Measurements from ENCODE around the gene SPAG9. TPM values are rescaled to one million over a fixed set of nuclear protein-coding genes. Genes with fewer than 3 reads are reported as not detected.
"Not testable (repeated sequence)": the region's sequence is repeated elsewhere in the genome, so short reads cannot be mapped to it uniquely, and the experiment has no call there.

SPAG9 gene
- total RNA-seq, 1 donor: 95.4 TPM

DNA sequence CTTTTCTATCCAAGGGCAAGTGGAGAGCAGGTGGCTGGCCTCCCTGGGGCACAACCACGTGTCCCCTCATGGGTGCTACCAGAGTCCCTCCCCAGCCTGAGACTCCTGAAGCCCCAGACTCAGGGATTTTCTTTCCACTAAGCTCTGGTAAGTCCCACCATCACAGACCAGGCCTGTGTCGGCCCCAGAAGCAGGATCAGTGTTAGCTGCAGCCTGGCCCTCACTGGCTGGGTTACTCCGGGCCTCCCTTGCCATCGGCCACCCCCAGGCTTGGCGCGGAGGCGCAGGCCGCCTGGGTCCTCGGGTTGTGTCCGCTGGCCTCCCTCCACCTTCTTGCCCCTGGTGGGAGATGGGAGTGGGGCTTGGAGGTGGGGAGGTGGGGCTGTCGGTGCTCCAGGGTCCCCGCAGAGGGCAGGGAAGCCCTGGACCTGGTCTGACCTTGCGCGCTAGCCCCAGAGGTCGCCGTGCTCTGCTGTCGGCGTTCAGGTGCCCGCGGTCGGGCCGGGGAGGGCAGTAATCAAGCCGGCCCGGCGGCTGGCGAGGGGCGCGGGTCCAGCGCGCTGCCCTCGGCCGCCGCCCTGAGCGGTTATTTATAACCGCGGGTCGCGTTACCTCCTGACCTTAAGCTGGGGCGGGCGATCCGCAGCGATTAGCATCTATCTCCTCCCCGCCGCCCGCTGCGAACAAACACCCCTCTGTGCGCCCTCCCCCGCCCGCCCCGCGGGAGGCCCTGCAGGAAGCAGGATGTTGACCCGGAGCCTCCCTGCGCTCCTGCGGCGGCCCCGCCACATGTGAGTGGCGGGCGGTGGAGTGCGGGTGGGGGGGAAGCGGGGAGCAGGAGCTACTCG is 176.4 kb downstream of the SPAG9 start:
- Histone ChIP-seq H3K4me1 (ENCODE audit: insufficient read depth, low read length) (peaks cover 34% of the 10 kb centered on the region), H3K9me3 (ENCODE audit: low read depth, low read length) (no peaks in the 10 kb centered on the region), H3K27me3 (ENCODE audit: insufficient read depth, low read length) (no peaks in the 10 kb centered on the region), H3K4me3 (ENCODE audit: low read length) (peak overlapping the region; percentile 41)

DNA sequence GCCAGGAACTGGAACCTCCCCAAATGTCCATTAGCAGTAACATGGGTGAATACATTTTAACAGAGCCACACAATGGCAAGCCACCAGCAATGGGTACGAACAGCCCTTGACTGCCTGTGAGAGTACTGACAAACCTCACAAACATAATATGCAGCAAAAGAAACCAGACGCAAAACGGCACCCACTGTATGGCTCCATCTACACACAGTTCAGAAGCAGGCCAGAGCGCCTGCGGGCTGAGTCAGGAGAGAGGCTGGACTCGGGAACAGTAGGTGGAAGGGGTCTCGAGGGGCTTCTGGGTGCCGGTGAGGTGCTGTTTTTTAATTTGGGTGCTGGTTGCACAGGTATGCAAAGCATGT is 177.1 kb downstream of the SPAG9 start:
- Histone ChIP-seq H3K9me3 (ENCODE audit: low read depth, low read length) (no peaks in the 10 kb centered on the region), H3K4me3 (ENCODE audit: low read length) (no peak overlapping the region), H3K4me1 (ENCODE audit: insufficient read depth, low read length) (peaks cover 32% of the 10 kb centered on the region), H3K27me3 (ENCODE audit: insufficient read depth, low read length) (no peaks in the 10 kb centered on the region)

DNA sequence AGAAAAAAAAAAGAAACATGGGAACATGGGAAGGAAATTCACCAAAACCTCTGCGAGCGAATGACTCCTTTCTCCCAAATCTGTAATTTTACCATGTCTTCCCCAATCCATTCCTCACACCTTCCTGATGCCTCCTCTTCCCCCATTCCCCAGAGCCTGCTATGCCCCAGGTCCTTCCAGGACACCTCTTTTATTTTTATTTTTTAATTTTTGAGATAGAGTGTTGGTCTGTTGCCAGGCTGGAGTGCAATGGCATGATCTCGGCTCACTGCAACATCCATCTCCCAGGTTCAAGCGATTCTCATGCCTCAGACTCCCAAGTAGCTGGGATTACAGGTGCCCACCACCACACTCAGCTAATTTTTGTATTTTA is 179.0 kb downstream of the SPAG9 start:
- not testable (repeated sequence) for H3K27me3 ChIP-seq (ENCODE audit: insufficient read depth, low read length); H3K9me3 ChIP-seq (ENCODE audit: low read depth, low read length); H3K4me3 ChIP-seq (ENCODE audit: low read length)
- peaks cover 20% of the 10 kb centered on the region for H3K4me1 ChIP-seq (ENCODE audit: insufficient read depth, low read length)

DNA sequence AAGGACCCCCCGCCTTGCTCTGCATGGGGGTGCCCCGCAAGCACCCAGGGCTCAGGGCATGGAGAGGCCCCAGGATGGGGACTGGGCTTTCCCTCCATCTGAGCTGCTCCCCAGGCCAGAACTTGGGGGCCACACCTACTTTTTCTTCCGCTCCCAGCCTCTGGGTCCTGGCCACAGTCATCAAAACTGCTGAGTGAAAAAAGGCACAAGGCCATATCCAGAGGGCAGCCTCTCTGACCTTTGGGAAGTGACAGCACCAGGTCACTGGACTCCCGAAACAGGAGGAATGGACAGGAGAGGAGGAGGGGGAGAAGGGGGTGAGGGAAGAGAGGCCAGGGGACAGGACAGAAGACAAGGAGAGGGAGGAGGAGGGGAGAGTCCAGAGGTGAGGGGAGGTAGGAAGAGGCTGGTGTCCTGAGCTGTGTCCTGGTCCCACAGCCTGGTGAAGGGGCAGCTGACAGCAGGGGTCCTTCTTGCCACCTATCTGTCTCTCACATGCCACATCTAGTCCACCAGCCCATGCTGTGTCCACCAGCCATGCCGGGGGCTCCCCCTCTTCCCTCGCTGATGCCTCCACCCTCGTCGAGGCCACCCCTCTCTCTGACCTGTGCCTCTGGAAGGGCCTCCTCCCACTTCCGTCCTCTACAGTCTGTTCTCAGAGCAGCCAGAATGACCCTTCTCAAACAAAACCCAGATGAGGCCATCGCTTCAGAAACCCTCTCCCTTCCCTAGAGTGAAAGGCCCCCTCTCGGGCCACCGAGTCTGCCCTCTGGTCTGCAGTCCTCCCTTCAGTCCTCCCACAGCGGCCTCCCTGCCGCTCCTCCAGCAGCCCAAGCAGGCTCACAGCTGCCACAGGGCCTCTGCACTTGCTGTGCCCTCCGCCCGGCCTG is 180.6 kb downstream of the SPAG9 start:
- no peaks in the 10 kb centered on the region for H3K27me3 ChIP-seq (ENCODE audit: insufficient read depth, low read length)
- no peak overlapping the region for H3K4me3 ChIP-seq (ENCODE audit: low read length)
- peaks cover 20% of the 10 kb centered on the region for H3K4me1 ChIP-seq (ENCODE audit: insufficient read depth, low read length)
- no peaks in the 10 kb centered on the region for H3K9me3 ChIP-seq (ENCODE audit: low read depth, low read length)

DNA sequence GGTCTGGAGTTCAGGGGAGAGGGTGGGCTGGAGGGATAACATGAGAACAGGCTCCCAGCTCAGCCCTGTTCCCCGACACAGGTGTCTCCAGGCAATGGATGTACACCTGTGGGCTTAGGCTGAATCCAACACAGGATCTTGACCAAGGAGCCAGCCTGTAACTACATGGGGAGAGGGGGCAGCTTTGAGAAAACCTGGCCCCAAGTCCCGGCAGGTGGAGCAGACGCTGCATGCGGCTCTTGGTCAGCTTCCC is 181.2 kb downstream of the SPAG9 start:
- H3K27me3 ChIP-seq (ENCODE audit: insufficient read depth, low read length): no peaks in the 10 kb centered on the region
- H3K4me1 ChIP-seq (ENCODE audit: insufficient read depth, low read length): peaks cover 19% of the 10 kb centered on the region
- no peaks in the 10 kb centered on the region for H3K9me3 ChIP-seq (ENCODE audit: low read depth, low read length)
- H3K4me3 ChIP-seq (ENCODE audit: low read length): no peak overlapping the region

DNA sequence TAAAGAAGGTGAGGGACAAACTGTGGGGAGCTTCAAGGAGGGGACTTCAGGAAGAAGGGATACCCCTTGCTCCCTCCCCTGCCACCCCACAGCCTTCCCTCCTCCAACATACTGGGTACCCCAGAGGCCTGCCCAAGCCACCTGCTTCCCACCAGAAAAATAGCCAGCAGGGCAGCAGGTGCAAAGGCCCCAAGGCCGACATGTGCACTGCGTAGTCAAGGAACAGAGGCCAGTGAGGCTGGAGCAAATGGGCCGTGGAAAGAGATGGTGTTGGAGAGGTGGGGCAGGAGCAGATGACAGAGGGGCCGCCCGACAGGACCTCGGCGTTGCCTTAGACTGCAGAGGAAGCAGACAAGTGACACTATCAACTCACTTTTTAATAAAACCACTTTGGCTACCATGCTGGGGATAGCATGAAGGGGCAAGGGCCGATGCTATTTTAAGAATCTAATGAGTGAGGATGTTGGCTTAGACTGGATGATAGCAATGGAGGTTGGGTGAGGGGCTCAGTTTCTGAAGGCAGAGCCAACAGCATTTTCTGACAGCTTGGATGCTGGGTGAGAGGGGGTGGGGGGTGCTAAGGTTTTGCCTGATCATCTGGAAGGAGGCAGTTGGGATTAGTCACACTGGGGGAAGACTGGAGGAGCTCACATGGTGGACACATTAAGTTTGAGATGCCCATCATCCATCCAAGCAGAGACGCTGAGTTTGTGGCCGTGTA is 181.7 kb downstream of the SPAG9 start:
- Histone ChIP-seq H3K4me3 (ENCODE audit: low read length) (no peak overlapping the region), H3K4me1 (ENCODE audit: insufficient read depth, low read length) (peaks cover 19% of the 10 kb centered on the region), H3K27me3 (ENCODE audit: insufficient read depth, low read length) (no peaks in the 10 kb centered on the region), H3K9me3 (ENCODE audit: low read depth, low read length) (no peaks in the 10 kb centered on the region)

DNA sequence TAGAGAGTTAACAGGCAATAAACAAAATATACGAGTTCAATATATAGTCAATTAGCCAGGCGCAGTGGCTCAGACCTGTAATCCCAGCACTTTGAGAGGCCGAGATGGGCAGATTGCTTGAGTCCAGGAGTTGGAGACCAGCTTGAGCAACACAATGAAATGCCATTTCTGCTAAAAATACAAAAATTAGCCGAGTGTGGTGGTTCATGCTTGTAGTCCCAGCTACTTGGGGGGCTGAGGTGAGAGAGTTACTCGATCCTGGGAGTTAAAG is 184.7 kb downstream of the SPAG9 start:
- Histone ChIP-seq H3K27me3 (ENCODE audit: insufficient read depth, low read length) (no peaks in the 10 kb centered on the region), H3K4me1 (ENCODE audit: insufficient read depth, low read length) (peaks cover 39% of the 10 kb centered on the region), H3K4me3 (ENCODE audit: low read length) (no peak overlapping the region), H3K9me3 (ENCODE audit: low read depth, low read length) (no peaks in the 10 kb centered on the region)

DNA sequence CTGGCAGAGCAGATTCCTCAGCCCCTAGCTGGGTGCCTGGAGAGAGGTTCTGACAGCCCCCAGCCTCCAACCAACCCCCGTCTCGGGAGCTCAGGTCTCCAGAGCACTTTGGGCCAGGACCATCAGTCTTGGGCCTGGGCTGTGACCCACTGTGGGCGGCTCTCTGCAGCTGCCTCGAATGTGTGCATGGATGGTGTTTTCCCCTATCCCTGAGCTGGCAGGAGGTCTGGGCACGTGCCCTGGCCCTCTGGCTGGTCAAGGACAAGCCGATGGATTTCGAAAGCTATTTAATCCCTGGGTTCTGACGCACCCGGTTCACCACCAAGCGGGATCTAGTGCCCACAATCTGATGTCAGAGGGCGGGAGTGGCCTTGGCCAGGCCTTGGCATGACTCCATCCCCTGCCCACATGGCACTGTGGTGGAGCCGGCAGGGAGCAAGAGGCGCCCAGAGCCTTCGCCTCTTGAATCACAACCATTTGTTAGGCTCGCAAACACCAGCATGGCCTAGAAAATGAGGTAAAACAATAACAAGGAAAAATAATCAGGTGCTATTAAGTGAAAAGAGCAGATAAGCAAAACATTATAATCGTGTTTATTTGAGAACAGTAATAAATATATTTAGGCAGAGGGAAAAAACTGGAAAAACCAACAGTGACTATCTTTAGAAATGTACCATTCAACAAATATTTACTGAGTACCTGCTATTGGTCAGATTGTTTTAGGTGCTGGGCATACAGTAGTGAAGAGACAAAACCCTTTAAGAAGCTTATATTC is 185.3 kb downstream of the SPAG9 start:
- Histone ChIP-seq H3K4me1 (ENCODE audit: insufficient read depth, low read length) (peaks cover 44% of the 10 kb centered on the region), H3K9me3 (ENCODE audit: low read depth, low read length) (no peaks in the 10 kb centered on the region), H3K27me3 (ENCODE audit: insufficient read depth, low read length) (no peaks in the 10 kb centered on the region), H3K4me3 (ENCODE audit: low read length) (no peak overlapping the region)

DNA sequence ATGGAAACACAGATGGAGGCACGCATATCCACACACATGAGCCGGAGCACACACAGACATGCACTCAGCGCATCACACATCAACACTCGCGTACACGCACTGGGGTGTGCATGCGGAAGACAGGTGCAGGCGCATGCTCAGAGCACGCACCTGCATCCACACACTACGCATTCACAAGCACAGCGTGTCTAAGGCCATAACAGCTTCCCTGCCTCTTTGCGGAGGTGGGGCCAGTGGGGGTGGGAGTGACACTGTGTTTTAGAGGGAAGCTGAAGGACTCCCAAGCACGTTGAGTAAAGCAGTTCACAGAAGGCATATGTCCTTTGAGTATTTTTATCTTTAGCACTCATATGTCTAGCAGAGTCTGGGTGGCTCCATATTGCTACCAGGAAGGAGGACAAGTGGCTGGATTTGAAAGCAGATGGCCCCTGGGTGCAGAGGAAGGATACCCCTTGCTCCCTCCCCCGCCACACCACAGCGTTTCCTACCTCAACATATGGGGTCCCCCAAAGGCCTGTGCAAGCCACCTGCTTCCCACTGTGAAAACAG is 185.9 kb downstream of the SPAG9 start:
- peaks cover 51% of the 10 kb centered on the region for H3K4me1 ChIP-seq (ENCODE audit: insufficient read depth, low read length)
- no peak overlapping the region for H3K4me3 ChIP-seq (ENCODE audit: low read length)
- no peaks in the 10 kb centered on the region for H3K27me3 ChIP-seq (ENCODE audit: insufficient read depth, low read length)
- H3K9me3 ChIP-seq (ENCODE audit: low read depth, low read length): no peaks in the 10 kb centered on the region

DNA sequence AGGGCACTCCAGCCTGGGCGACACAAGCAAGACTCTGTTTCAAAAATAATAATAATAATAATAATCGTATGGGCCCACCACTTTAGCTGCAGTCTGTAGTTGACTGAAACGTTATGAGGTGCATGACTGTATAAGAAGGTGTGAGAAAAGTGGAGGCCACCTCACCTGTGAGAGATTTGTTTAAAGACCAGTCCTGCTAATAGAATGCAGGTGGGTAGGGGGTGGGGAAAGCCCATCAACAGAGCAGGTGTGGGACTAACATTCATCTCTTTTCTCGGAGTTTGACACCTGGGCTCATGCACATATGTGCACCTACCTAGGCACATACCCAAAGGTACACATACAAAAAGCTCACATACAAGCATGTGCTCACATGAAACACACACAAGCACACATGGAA is 186.5 kb downstream of the SPAG9 start:
- H3K4me3 ChIP-seq (ENCODE audit: low read length): no peak overlapping the region
- no peaks in the 10 kb centered on the region for H3K9me3 ChIP-seq (ENCODE audit: low read depth, low read length)
- peaks cover 57% of the 10 kb centered on the region for H3K4me1 ChIP-seq (ENCODE audit: insufficient read depth, low read length)
- H3K27me3 ChIP-seq (ENCODE audit: insufficient read depth, low read length): no peaks in the 10 kb centered on the region

DNA sequence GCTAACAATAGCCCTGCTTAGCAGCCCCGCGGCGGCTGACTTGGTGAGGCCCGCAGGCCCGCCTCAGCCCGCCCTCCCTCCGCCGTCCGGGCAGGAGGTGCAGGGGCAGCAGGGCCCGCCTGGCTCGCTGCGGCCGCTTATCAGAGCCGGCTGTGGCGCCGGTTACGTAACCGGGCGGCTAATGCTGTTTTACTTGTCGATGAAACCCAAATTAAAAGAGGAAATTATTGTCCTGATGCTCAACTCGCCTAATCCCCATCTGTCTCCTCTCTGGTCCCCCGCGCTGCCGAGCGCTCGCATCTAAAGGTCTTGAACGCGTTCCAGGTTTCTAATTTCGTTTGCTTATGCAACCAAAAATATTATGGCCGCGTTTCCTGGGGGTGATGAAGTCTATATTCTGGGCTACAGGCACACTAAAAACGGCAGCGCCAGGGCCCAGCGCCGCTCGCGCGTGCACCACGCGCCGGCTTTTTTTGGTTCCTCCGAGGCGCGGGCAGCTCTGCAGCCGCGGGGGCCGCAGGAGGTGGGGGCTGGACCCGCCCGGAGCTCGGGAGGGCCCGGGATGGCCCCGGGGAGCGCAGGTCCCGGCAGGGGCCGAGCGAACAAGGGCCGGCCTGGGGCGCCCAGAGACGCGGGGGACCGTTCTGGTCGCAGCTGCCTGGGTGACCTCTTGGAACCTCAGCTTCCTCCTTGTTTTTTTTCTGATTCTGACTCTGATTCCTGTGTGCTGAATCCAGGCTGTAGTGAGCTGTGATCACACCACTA is 189.3 kb downstream of the SPAG9 start:
- H3K4me1 ChIP-seq (ENCODE audit: insufficient read depth, low read length): peaks cover 68% of the 10 kb centered on the region
- H3K9me3 ChIP-seq (ENCODE audit: low read depth, low read length): no peaks in the 10 kb centered on the region
- H3K27me3 ChIP-seq (ENCODE audit: insufficient read depth, low read length): no peaks in the 10 kb centered on the region
- peak overlapping the region; percentile 33 for H3K4me3 ChIP-seq (ENCODE audit: low read length)

DNA sequence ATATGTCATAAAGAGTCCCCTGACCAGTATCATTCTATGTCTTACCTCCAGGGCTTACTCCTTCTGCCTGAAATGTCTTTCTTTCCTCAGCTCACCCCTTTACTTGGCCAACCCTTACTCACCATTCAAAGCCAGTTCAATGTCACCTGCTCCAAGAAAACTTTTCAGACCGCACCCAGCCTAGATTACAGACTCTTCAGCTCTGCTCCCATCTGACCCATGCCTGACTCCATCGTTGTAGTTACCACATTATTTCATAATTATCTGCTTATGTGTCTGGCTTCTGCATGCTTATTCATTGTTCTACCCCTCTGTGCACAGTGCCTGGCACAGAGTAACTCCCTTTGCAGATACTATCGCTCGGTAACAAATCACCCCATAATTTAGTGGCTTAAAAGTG is 192.0 kb downstream of the SPAG9 start:
- Histone ChIP-seq H3K4me1 (ENCODE audit: insufficient read depth, low read length) (peaks cover 53% of the 10 kb centered on the region), H3K4me3 (ENCODE audit: low read length) (no peak overlapping the region), H3K27me3 (ENCODE audit: insufficient read depth, low read length) (no peaks in the 10 kb centered on the region), H3K9me3 (ENCODE audit: low read depth, low read length) (no peaks in the 10 kb centered on the region)

DNA sequence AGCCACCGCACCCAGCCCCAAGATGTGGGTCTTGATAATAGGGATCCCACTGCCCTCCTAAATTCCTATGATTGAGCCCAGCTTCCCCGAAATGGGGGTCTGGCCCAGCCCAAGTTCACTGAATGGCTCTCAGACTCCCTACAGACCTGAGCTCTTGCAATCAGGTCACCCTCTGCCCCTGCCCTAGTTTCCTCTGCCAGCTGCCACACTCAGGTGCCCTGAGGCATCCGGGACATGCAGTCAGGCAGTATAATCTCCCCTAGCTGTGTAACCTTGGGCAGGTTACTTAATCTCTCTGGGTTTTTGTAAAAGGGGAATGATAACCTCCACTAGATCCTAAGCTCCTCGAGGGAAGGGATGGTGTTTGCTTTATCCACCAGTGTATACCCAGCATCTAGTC is 193.4 kb downstream of the SPAG9 start:
- no peak overlapping the region for H3K4me3 ChIP-seq (ENCODE audit: low read length)
- H3K27me3 ChIP-seq (ENCODE audit: insufficient read depth, low read length): no peaks in the 10 kb centered on the region
- H3K9me3 ChIP-seq (ENCODE audit: low read depth, low read length): no peaks in the 10 kb centered on the region
- H3K4me1 ChIP-seq (ENCODE audit: insufficient read depth, low read length): peaks cover 42% of the 10 kb centered on the region

DNA sequence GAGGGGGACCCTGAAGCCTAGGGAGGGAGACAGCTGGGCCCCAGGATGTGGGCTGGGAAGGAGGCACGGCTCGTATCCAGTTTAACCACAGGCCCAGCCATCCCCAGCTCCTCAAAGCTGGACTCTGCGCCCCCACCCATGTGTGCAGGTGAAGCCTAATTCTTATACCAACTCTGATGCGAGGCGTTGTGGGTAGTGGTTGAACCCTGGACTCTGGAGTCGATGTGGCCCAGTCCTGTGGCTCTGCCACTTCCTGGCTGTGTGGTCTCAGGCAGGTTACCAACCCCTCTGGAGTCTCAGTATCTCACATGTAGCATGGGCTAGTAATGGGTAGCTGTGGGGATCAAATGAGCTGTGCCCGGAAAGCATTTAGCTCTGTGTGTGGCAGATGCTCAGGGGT is 194.1 kb downstream of the SPAG9 start:
- Histone ChIP-seq H3K4me3 (ENCODE audit: low read length) (no peak overlapping the region), H3K9me3 (ENCODE audit: low read depth, low read length) (no peaks in the 10 kb centered on the region), H3K27me3 (ENCODE audit: insufficient read depth, low read length) (no peaks in the 10 kb centered on the region), H3K4me1 (ENCODE audit: insufficient read depth, low read length) (peaks cover 39% of the 10 kb centered on the region)

All from mononuclear cell (primary cell).